HAP-1 (cell line): ENCODE results near the gene NF1.
"Not testable (repeated sequence)": the region's sequence is repeated elsewhere in the genome, so short reads cannot be mapped to it uniquely, and the experiment has no call there.

Experiments
- DNase-seq, 2 experiments: peaks; one replicate each; pipeline ENCODE4 v3.0.0-alpha.2; 2016 to 2020; ENCODE audit warnings: low spot score in 2 of 2
- H3K27me3 ChIP-seq: fragments of 250-450 bp; sonication (Bioruptor Pico); 2 replicates; pipeline ENCODE4 v1.5.1; 2020; ENCODE audit warnings: low read depth, mild to moderate bottlenecking, moderate library complexity
- H3K36me3 ChIP-seq: fragments of 250-450 bp; sonication (Bioruptor Pico); replicated peaks from 2 replicates; pipeline ENCODE4 v1.5.1; 2020; ENCODE audit warnings: mild to moderate bottlenecking
- H3K4me1 ChIP-seq: fragments of 250-450 bp; sonication (Bioruptor Pico); 2 replicates; pipeline ENCODE4 v1.5.1; 2020; ENCODE audit warnings: mild to moderate bottlenecking
- H3K4me3 ChIP-seq: fragments of 250-450 bp; sonication (Bioruptor Pico); 2 replicates; pipeline ENCODE4 v1.5.1; 2020; ENCODE audit warnings: mild to moderate bottlenecking, moderate library complexity
- H3K9me3 ChIP-seq: fragments of 250-450 bp; sonication (Bioruptor Pico); 2 replicates; pipeline ENCODE4 v1.5.1; 2020; ENCODE audit warnings: mild to moderate bottlenecking, moderate library complexity
- in situ Hi-C: fragments of 300-500 bp; cut with MboI; formaldehyde crosslinking; loops from 3 replicates; pipeline ENCODE4 v1.14.3; 2020; ENCODE audit warnings: low sequenced_read_pairs, inconsistent platforms, mixed read lengths

The NF1 gene

GRCh38 chr17:31094600-31095235, at the start of gene NF1:
TSS of gene NF1 (plus strand) at chr17:31094977. CDS start at chr17:31095310, 333 bp downstream.
- H3K36me3 ChIP-seq = no peaks in the 10 kb centered on the region; the same call in 1 of the 2 replicates
- peak; percentile 97 to 98 for DNase-seq
- in situ Hi-C loops = no loop called here

GRCh38 chr17:31046856-31047425, 47.8 kb upstream of the NF1 start:
- H3K36me3 ChIP-seq, H3K27me3 ChIP-seq, in situ Hi-C loops: not testable (repeated sequence)

More at GRCh38 chr17:31094600-31095235, at the start of gene NF1:
- Histone ChIP-seq H3K9me3 (no peaks in the 10 kb centered on the region), H3K4me3 (peak within 1 kb of the TSS; percentile 82), H3K27me3 (no peaks in the 10 kb centered on the region), H3K4me1 (peaks cover 12% of the 10 kb centered on the region)

GRCh38 chr17:31048142-31048541, 46.6 kb upstream of the NF1 start:
- in situ Hi-C loops = no loop called here
- Histone ChIP-seq H3K36me3 (no peaks in the 10 kb centered on the region), H3K9me3 (no peaks in the 10 kb centered on the region), H3K27me3 (no peaks in the 10 kb centered on the region), H3K4me1 (no peaks in the 10 kb centered on the region), H3K4me3 (no peak overlapping the region)
- DNase-seq = no peak

More at GRCh38 chr17:31046856-31047425, 47.8 kb upstream of the NF1 start:
- not testable (repeated sequence) for H3K4me3 ChIP-seq, H3K9me3 ChIP-seq, DNase-seq, H3K4me1 ChIP-seq

GRCh38 chr17:31048780-31049179, 46.0 kb upstream of the NF1 start:
- in situ Hi-C loops = no loop called here
- no peak for DNase-seq
- Histone ChIP-seq H3K36me3 (no peaks in the 10 kb centered on the region), H3K9me3 (no peaks in the 10 kb centered on the region), H3K4me1 (no peaks in the 10 kb centered on the region), H3K27me3 (no peaks in the 10 kb centered on the region), H3K4me3 (no peak overlapping the region)

GRCh38 chr17:31050948-31051347, 43.8 kb upstream of the NF1 start:
- Histone ChIP-seq H3K36me3 (no peaks in the 10 kb centered on the region), H3K9me3 (no peaks in the 10 kb centered on the region), H3K4me1 (no peaks in the 10 kb centered on the region), H3K27me3 (no peaks in the 10 kb centered on the region), H3K4me3 (no peak overlapping the region)
- in situ Hi-C loops = no loop called here
- DNase-seq = no peak

- H3K4me1 ChIP-seq = no peaks in the 10 kb centered on the region
- no peak for DNase-seq
- H3K36me3 ChIP-seq = no peaks in the 10 kb centered on the region
- H3K4me3 ChIP-seq = no peak overlapping the region
- no peaks in the 10 kb centered on the region for H3K9me3 ChIP-seq
- H3K27me3 ChIP-seq = no peaks in the 10 kb centered on the region
- in situ Hi-C loops = no loop called here
These were observed 43.3 kb upstream of the NF1 start for GRCh38 chr17:31051506-31051905.

GRCh38 chr17:31052187-31052889, 42.4 kb upstream of the NF1 start:
- H3K27me3 ChIP-seq = no peaks in the 10 kb centered on the region
- H3K9me3 ChIP-seq = no peaks in the 10 kb centered on the region
- H3K4me3 ChIP-seq = no peak overlapping the region
- no peaks in the 10 kb centered on the region for H3K36me3 ChIP-seq
- DNase-seq = no peak
- in situ Hi-C loops = no loop called here
- no peaks in the 10 kb centered on the region for H3K4me1 ChIP-seq

GRCh38 chr17:31053071-31053470, 41.7 kb upstream of the NF1 start:
- Histone ChIP-seq H3K36me3 (no peaks in the 10 kb centered on the region), H3K9me3 (no peaks in the 10 kb centered on the region), H3K4me3 (no peak overlapping the region), H3K4me1 (no peaks in the 10 kb centered on the region), H3K27me3 (no peaks in the 10 kb centered on the region)
- DNase-seq = no peak
- in situ Hi-C loops = no loop called here

- no peak for DNase-seq
- Histone ChIP-seq H3K4me1 (peaks cover 5% of the 10 kb centered on the region), H3K36me3 (no peaks in the 10 kb centered on the region), H3K4me3 (no peak overlapping the region), H3K9me3 (no peaks in the 10 kb centered on the region), H3K27me3 (no peaks in the 10 kb centered on the region)
- in situ Hi-C loops = no loop called here
These were observed 40.0 kb upstream of the NF1 start for GRCh38 chr17:31054761-31055160.

- H3K27me3 ChIP-seq = no peaks in the 10 kb centered on the region
- peaks cover 7% of the 10 kb centered on the region for H3K4me1 ChIP-seq
- H3K9me3 ChIP-seq = no peaks in the 10 kb centered on the region
- no peaks in the 10 kb centered on the region for H3K36me3 ChIP-seq
- DNase-seq = no peak
- in situ Hi-C loops = no loop called here
- H3K4me3 ChIP-seq = no peak overlapping the region
These were observed 35.8 kb upstream of the NF1 start for GRCh38 chr17:31058976-31059375.

GRCh38 chr17:31060791-31061550, 33.8 kb upstream of the NF1 start:
- Histone ChIP-seq H3K9me3 (no peaks in the 10 kb centered on the region), H3K36me3 (no peaks in the 10 kb centered on the region), H3K27me3 (no peaks in the 10 kb centered on the region), H3K4me1 (peaks cover 7% of the 10 kb centered on the region), H3K4me3 (no peak overlapping the region)
- no peak for DNase-seq
- in situ Hi-C loops = no loop called here

GRCh38 chr17:31061678-31062077, 33.1 kb upstream of the NF1 start:
- H3K4me1 ChIP-seq = peaks cover 7% of the 10 kb centered on the region
- no peaks in the 10 kb centered on the region for H3K36me3 ChIP-seq
- H3K4me3 ChIP-seq = no peak overlapping the region
- in situ Hi-C loops = no loop called here
- DNase-seq = peak in 1 of 2 experiments; percentile 42
- no peaks in the 10 kb centered on the region for H3K27me3 ChIP-seq
- H3K9me3 ChIP-seq = no peaks in the 10 kb centered on the region

- DNase-seq = no peak
- Histone ChIP-seq H3K27me3 (no peaks in the 10 kb centered on the region), H3K36me3 (no peaks in the 10 kb centered on the region), H3K4me1 (peaks cover 7% of the 10 kb centered on the region), H3K4me3 (no peak overlapping the region), H3K9me3 (no peaks in the 10 kb centered on the region)
- in situ Hi-C loops = no loop called here
These were observed 32.4 kb upstream of the NF1 start for GRCh38 chr17:31062346-31062745.

- H3K4me1 ChIP-seq = peaks cover 10% of the 10 kb centered on the region
- H3K27me3 ChIP-seq = no peaks in the 10 kb centered on the region
- H3K9me3 ChIP-seq = no peaks in the 10 kb centered on the region
- no peaks in the 10 kb centered on the region for H3K36me3 ChIP-seq
- in situ Hi-C loops = no loop called here
- DNase-seq = no peak
- H3K4me3 ChIP-seq = no peak overlapping the region
These were observed 30.1 kb upstream of the NF1 start for GRCh38 chr17:31064707-31065106.
